ENCODE data around the gene RNPEP. TPM values are rescaled to one million over a fixed set of nuclear protein-coding genes. Genes with fewer than 3 reads are reported as not detected.

RNPEP gene
- total and polyA plus RNA-seq, 2 experiments from 2014 or later = 57.9 to 74.2 TPM

GRCh38 chr1:202011994-202012393 is 29.5 kb downstream of the RNPEP start:
- H3K9me2 ChIP-seq (replicated peaks; ENCODE audit: insufficient read depth) = no peaks in the 10 kb centered on the region
- TF ChIP-seq EZH2 (IDR thresholded peaks at IDR 0.05; ENCODE audit: borderline replicate concordance) = no peak
- TF ChIP-seq EZH2phosphoT487 (IDR thresholded peaks at IDR 0.05; ENCODE audit: low read depth, severe bottlenecking, unreplicated experiment) = no peak
- TF ChIP-seq, protein P1, sequence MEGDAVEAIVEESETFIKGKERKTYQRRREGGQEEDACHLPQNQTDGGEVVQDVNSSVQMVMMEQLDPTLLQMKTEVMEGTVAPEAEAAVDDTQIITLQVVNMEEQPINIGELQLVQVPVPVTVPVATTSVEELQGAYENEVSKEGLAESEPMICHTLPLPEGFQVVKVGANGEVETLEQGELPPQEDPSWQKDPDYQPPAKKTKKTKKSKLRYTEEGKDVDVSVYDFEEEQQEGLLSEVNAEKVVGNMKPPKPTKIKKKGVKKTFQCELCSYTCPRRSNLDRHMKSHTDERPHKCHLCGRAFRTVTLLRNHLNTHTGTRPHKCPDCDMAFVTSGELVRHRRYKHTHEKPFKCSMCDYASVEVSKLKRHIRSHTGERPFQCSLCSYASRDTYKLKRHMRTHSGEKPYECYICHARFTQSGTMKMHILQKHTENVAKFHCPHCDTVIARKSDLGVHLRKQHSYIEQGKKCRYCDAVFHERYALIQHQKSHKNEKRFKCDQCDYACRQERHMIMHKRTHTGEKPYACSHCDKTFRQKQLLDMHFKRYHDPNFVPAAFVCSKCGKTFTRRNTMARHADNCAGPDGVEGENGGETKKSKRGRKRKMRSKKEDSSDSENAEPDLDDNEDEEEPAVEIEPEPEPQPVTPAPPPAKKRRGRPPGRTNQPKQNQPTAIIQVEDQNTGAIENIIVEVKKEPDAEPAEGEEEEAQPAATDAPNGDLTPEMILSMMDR (IDR thresholded peaks at IDR 0.05; ENCODE audit: poor library complexity) = no peak
- H3K79me2 ChIP-seq = peaks cover 73% of the 10 kb centered on the region
- H3K9me3 ChIP-seq (ENCODE audit: low read depth) = no peaks in the 10 kb centered on the region
- H3K4me1 ChIP-seq (ENCODE audit: insufficient read depth) = peaks cover 48% of the 10 kb centered on the region
- no peak overlapping the region for H2AFZ ChIP-seq
- H3K4me3 ChIP-seq = peak overlapping the region; percentile 29
- peaks cover 48% of the 10 kb centered on the region for H4K20me1 ChIP-seq (ENCODE audit: insufficient read depth, poor library complexity, severe bottlenecking)
- H3K27ac ChIP-seq = peak overlapping the region; percentile 95
- DNase-seq (ENCODE audit: low spot score) = no peak
- peak overlapping the region; percentile 75 for H3K4me2 ChIP-seq
- H3K27me3 ChIP-seq = no peaks in the 10 kb centered on the region
- WGBS (ENCODE audit: low lambda C conversion rate, missing lambda C conversion rate) = 84% methylated on average over 11 of the region's 11 CpGs
- no peaks in the 10 kb centered on the region for H3K36me3 ChIP-seq (replicated peaks; ENCODE audit: insufficient read depth, low read depth)

- Histone ChIP-seq H3K79me2 (peaks cover 66% of the 10 kb centered on the region), H3K9me2 (replicated peaks; ENCODE audit: insufficient read depth) (no peaks in the 10 kb centered on the region), H3K4me1 (ENCODE audit: insufficient read depth) (peaks cover 47% of the 10 kb centered on the region), H2AFZ (no peak overlapping the region), H3K4me3 (peak overlapping the region; percentile 29), H3K27me3 (no peaks in the 10 kb centered on the region), H4K20me1 (ENCODE audit: insufficient read depth, poor library complexity, severe bottlenecking) (peaks cover 48% of the 10 kb centered on the region), H3K4me2 (peak overlapping the region; percentile 75), H3K36me3 (replicated peaks; ENCODE audit: insufficient read depth, low read depth) (no peaks in the 10 kb centered on the region), H3K9me3 (ENCODE audit: low read depth) (no peaks in the 10 kb centered on the region), H3K27ac (peak overlapping the region; percentile 95)
- TF ChIP-seq, protein P1 (IDR thresholded peaks at IDR 0.05; ENCODE audit: poor library complexity) = no peak
- TF ChIP-seq EZH2 (IDR thresholded peaks at IDR 0.05; ENCODE audit: borderline replicate concordance) = no peak
- TF ChIP-seq EZH2phosphoT487 (IDR thresholded peaks at IDR 0.05; ENCODE audit: low read depth, severe bottlenecking, unreplicated experiment) = no peak
- WGBS (ENCODE audit: low lambda C conversion rate, missing lambda C conversion rate) = 78% methylated on average over 35 of the region's 35 CpGs
- no peak for DNase-seq (ENCODE audit: low spot score)
Measured at GRCh38 chr1:202012544-202013478, 30.4 kb downstream of the RNPEP start.

GRCh38 chr1:202013603-202014002 is 31.2 kb downstream of the RNPEP start:
- Histone ChIP-seq H3K4me2 (peak overlapping the region; percentile 75), H3K27me3 (no peaks in the 10 kb centered on the region), H3K79me2 (peaks cover 66% of the 10 kb centered on the region), H3K27ac (peak overlapping the region; percentile 95), H4K20me1 (ENCODE audit: insufficient read depth, poor library complexity, severe bottlenecking) (peaks cover 48% of the 10 kb centered on the region), H2AFZ (no peak overlapping the region), H3K4me3 (no peak overlapping the region), H3K9me2 (replicated peaks; ENCODE audit: insufficient read depth) (no peaks in the 10 kb centered on the region), H3K36me3 (replicated peaks; ENCODE audit: insufficient read depth, low read depth) (no peaks in the 10 kb centered on the region), H3K4me1 (ENCODE audit: insufficient read depth) (peaks cover 53% of the 10 kb centered on the region), H3K9me3 (ENCODE audit: low read depth) (no peaks in the 10 kb centered on the region)
- WGBS (ENCODE audit: low lambda C conversion rate, missing lambda C conversion rate) = 91% methylated on average over 12 of the region's 12 CpGs
- no peak for DNase-seq (ENCODE audit: low spot score)
- TF ChIP-seq, protein P1 (IDR thresholded peaks at IDR 0.05; ENCODE audit: poor library complexity) = no peak
- no peak for TF ChIP-seq EZH2phosphoT487 (IDR thresholded peaks at IDR 0.05; ENCODE audit: low read depth, severe bottlenecking, unreplicated experiment)
- TF ChIP-seq EZH2 (IDR thresholded peaks at IDR 0.05; ENCODE audit: borderline replicate concordance) = no peak

All from hepatocyte (in vitro differentiated cells).